GM18907 (cell line): ENCODE measurements around the gene PSTPIP2.
"Not testable (repeated sequence)": the region's sequence is repeated elsewhere in the genome, so short reads cannot be mapped to it uniquely, and the experiment has no call there.

Experiments used
- ATAC-seq: cut with Tn5 transposase; IDR thresholded peaks from one replicate; pipeline ENCODE4 v1.9.1; 2021; ENCODE audit warnings: mild to moderate bottlenecking, moderate library complexity; ENCODE audit not compliant: unreplicated experiment

Gene PSTPIP2, protein sequence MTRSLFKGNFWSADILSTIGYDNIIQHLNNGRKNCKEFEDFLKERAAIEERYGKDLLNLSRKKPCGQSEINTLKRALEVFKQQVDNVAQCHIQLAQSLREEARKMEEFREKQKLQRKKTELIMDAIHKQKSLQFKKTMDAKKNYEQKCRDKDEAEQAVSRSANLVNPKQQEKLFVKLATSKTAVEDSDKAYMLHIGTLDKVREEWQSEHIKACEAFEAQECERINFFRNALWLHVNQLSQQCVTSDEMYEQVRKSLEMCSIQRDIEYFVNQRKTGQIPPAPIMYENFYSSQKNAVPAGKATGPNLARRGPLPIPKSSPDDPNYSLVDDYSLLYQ

DNA sequence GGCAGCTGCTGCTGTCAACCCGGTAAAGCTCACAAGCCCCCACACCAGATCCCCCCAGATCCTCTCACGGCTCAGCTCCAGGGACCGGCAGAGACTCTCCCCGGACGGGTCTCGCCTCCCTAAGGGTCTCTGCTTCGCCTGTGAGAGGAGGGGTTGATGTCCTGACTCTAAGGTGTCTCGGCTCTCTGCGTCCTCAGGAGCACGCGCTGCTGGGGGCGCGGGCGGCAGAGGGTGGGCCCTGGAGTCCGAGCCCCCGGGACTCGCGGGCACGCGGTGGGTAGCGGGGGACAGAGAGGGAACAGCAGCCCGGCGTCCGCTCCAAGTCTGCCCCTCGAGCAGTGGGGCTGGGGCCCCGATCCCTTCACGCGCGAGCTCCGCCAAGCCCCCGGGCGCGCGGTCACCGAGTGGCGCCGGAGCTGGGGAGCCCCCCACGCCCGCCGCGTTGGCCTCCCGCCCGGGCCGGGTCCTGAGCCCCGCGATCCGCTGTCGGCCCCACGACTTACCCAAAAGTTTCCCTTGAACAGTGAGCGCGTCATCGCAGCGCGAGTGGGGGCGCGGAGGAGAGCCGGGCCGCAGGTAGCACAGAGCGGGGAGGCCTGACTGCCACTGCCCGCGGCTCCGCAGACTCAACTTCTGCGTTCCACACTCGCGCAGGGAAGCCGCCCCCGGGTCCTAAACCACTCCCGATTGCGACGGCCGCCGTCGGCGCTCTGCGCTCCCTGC, at the start of gene PSTPIP2:
Gene PSTPIP2 (minus strand): TSS at position 608 of the 723 bp plus-strand sequence. CDS start 72 bp downstream, at position 536.
- peak; percentile 70 for ATAC-seq

DNA sequence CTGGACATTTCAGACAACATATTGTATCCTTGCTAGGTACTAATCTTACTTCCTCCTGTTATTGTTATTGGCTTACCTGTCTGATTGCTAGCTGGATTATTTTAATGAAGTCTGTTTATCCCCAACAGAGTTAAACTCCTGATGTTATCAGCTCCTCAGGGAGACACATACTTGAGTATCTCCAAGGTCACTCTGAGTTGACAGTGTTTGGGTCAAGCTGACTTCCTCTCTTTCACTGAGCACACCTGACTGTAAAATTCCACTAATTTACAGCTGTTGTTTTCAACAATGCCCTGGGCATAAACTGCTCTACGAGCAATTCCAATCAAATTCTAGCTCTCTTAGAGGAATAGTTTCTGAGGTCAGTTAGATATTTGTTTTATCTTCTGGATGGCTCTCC, 41.7 kb upstream of the PSTPIP2 start:
- no peak for ATAC-seq

DNA sequence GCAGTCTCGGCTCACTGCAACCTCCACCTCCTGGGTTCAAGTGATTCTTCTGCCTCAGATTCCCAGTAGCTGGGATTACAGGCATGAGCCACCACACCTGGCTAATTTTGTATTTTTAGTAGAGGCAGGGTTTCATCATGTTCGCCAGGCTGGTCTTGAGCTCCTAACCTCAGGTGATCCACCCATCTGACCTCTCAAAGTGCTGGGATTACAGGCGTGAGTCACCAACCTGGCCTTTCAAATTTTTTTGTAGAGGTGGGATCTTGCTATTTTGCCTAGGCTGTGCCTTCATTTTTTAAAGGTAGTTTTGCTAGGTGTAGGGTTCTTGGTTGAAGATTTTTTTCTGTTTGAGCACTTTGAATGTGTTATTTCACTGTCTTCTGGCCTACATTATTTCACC, 38.3 kb upstream of the PSTPIP2 start:
- no peak for ATAC-seq

DNA sequence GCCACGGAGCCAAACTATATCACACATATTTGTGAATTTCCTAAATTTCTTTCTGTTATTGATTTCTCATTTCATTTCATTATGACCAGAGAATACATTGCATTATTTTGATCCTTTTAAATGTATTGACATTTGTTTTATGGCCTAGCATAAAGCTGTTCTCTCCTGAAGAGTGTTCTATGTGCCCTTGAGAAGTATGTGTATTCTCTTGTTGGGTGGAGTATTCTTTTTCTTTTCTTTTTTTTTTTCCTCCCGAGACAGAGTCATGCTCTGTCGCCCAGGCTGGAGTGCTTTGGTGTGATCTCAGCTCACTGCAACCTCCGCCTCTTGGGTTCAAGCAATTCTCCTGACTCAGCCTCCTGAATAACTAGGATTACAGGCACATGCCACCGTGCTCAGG, 37.3 kb upstream of the PSTPIP2 start:
- ATAC-seq, result no peak

DNA sequence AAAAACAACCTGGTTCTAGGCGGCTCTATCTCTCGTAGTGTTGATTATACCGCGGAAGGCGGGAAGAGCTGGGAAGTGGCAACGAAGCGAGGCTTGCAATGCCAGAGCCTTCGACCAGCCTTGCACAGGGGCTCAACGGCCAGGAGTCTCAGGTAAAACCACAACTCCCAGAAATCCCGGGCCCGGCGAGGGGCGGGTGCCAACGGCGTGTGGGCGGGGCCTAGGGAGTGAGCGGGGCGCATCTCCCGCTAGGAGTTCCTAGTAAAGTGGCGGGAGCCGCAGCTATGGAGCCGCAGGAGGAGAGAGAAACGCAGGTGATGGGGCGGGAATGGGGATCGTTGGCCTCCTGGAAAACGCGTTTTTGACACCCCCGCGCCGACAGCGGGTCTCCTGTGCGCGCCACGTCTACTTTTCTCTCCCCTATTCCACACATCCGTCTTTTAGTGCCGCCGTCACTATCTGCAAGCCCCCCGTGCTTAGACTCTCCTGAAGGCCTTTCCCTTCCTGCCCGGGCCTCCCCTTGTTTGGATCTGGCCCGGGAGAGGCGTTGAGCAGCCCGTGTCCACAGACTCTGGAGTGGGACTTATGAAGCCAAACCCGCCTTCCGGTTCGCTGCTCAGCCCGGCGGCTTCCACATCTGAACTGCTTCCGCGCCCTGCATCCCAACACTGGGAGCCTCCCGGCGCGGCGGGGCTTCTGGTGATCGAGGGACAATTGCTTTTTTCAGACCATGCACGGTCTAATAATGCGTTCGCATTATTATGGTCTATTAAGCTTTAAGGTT, 32.3 kb upstream of the PSTPIP2 start, which contains the start of gene HAUS1:
Gene HAUS1 (plus strand): TSS at position 258 of the 784 bp plus-strand sequence. CDS start 27 bp downstream, at position 285.
- ATAC-seq, result peak; percentile 88

DNA sequence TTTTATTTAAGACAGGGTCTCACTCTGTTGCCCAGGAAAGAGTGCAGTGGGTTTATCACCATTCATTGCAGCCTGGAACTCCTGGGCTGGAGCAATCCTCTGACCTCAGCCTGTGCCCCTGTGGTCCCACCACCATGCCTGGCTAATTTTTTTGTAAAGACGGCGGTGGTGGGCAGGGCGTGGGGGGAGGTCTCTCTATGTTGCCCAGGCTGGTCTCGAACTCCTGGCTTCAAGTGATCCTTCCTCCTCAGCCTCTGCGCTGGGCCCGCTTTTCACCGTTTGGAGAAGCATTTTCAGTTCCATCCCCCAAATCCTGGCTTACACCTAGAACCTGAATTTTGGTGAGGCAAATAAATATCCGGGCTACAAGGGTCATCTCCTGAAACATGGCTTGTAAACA, 27.4 kb upstream of the PSTPIP2 start:
- ATAC-seq, result no peak

DNA sequence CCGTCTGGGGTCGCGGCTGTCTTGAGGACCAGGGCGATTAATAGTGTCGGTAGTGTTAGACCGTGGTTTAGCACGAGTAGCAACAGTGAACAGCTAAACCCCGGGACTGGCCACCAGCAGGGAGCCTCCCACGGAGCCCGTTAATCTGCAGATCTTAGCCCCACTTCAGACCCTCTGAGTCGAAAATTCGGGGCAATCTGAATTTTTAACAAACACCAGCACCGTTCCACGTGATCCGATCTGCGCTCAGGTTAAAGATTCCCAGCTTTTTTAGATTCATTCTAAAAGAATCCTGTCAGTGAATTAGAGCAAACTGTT, 26.5 kb upstream of the PSTPIP2 start:
- no peak for ATAC-seq

DNA sequence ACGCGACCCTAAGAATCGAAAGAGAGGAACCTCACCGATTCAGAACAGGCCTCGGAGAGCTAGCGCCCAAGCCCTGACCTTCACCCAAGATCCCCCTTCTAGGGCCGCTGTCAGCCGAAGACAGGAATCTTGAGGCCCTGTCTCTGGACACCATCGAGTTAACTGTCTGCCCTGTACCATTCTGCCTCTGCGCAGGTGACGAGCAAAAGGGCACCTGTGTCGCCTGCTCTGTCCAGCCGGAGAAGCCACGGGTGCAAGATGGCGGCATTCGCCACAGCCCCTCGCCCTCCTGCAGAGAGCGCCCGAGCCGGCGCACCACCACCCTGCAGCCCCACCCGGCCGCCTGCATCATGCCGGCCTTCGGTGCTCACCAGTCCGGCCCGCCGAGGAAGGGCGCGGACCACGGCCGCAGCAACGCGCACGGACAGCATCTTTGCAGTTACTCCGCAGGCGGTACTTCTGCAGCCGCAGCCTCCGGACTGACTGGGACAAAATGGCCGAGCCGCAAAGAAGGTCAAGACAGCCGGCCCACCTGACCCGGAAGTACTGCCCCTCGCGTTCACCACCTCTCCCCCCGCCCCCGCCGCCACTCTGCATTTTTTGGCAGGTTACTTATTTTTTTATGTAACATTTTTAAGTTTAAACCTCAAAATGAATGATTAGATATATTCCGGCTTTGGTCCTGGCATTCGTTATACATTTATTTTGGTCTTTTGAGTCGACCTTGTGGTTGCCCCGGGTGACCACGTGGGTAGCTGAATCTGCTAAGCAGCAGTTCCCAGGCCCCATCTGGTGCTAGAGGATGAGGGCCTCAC, 25.9 kb upstream of the PSTPIP2 start, which contains the start of gene ATP5F1A:
Gene ATP5F1A (minus strand): TSS at position 496 of the 815 bp plus-strand sequence. CDS start 65 bp downstream, at position 431.
- peak; percentile 87 for ATAC-seq

DNA sequence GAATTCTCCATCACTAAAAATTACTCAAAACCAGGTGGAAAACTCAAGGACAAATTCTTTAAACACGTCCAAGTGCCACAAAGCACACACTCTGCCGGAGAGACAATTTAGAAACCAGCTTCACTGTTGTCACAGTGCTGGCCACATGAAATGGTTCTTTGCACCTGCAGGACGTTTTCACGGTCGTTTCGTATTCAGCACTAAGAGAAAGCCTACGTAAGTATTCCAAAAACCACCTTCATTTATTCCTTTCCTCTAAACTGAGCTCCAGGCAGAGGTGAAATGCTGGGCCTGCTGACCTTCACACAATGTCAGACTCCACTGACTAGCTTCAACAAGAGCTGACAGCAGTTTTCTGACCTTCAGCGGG, 25.4 kb upstream of the PSTPIP2 start:
- peak; percentile 27 for ATAC-seq

DNA sequence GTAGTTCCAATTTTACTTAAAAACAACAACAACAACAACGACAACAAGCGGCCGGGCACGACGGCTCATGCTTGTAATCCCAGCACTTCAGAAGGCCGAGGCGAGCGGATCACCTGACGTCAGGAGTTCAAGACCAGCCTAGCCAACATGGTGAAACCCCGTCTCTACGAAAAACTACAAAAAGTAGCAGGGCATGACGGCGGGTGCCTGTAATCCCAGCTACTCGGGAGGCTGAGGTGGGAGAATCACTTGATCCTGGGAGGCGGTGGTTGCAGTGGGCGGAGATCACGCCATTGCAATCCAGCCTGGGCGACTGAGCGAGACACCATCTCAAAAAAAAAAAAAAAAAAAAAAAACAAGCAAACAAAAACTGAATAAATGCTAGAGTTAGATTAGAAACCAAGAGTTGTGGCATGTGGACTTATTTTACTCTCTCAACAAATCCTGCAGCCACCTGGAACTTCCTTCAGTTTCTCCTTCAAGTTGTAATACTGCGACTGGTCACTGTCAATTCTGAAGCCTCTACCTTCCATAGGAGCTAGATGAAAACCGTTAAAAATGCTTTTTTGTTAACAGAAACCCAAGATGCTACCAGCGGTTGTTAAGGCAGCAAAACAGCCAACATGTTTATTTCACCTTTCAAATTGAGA, 24.7 kb upstream of the PSTPIP2 start:
- ATAC-seq, result no peak

DNA sequence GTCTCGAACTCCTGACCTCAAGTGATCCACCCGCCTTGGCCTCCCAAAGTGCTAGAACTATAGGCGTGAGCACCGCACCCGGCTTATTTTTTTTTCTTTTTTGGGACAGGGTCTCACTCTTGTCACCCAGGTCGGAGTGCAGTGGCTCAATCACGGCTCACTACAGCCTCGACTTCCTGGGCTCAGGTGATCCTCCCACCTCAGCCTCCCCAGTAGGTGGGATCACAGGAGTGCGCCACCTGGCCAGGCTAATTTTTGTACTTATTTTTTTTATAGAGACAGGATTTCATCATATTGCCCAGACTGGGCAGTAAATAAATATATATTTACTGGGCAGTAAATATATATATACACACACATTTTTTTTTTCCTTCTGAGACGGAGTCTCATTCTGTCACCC, 23.5 kb upstream of the PSTPIP2 start:
- no peak for ATAC-seq

DNA sequence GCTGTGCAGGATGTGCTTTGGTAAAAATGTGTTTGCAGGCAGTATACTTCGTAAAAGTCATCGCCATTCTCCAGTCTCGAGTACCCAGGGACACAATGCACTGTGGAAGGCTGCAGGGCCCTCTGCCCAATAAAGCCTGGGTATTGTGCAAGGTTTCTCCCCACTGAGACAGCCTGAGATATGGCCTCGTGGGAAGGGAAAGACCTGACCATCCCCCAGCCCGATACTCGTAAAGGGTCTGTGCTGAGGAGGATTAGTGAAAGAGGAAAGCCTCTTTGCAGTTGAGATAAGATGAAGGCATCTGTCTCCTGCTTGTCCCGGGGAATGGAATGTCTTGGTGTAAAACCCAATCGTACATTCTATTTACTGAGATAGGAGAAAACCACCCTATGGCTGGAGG, 16.4 kb upstream of the PSTPIP2 start:
- not testable (repeated sequence) for ATAC-seq

DNA sequence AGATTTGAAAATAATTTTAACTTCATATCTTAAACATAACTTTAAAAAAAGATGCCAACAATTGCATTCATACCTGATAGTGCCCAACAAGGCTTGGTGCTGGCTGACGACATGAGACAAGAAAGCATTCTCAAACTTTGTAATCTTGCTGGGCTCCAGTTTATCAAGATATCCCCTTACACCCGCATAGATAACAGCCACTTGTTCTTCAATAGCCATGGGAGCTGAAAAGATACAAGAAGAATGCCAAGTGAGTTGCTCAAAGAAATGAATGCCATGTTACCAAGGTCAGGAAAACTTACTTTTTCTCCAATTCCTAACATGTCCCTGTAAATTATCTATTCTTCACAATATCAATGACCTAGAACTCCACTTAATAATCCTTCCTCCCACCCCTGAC, 12.4 kb upstream of the PSTPIP2 start:
- no peak for ATAC-seq

DNA sequence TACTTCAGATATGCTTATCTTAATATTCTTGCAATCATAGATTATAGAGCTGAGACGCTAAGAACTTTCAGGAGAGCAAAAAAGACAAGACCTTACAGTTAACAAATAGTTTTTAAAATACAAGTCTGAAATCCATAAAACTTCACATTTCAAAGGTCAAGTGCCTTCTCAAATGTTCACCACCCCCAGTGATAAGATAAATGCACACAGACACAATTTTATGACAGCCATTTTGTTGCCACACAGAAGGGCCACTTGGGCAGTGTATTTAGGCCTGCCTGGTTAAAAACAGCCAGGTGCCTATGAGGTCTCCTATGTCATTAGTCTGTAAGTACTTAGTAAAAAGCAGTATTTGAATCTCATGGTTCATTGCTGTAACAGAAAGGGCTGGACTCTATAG, 8.1 kb upstream of the PSTPIP2 start:
- no peak for ATAC-seq

DNA sequence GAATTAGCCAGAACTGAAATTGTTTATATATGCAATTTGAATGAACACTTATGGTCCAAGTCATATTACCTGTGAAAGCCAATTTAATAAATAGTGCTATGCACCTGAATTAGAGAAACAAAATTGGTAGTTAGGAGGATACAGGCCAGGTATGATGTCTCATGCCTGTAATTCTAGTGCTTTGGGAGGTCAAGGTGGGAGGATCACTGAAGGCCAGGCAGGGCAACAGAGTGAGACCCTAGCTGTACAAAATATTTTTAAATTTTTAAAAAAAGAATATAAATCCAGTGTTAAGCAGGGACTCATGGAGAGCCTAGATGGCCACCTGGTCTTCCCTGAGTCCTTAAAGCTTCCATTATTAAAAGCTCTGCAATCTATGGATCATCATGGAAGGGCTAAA, 7.3 kb upstream of the PSTPIP2 start:
- no peak for ATAC-seq

DNA sequence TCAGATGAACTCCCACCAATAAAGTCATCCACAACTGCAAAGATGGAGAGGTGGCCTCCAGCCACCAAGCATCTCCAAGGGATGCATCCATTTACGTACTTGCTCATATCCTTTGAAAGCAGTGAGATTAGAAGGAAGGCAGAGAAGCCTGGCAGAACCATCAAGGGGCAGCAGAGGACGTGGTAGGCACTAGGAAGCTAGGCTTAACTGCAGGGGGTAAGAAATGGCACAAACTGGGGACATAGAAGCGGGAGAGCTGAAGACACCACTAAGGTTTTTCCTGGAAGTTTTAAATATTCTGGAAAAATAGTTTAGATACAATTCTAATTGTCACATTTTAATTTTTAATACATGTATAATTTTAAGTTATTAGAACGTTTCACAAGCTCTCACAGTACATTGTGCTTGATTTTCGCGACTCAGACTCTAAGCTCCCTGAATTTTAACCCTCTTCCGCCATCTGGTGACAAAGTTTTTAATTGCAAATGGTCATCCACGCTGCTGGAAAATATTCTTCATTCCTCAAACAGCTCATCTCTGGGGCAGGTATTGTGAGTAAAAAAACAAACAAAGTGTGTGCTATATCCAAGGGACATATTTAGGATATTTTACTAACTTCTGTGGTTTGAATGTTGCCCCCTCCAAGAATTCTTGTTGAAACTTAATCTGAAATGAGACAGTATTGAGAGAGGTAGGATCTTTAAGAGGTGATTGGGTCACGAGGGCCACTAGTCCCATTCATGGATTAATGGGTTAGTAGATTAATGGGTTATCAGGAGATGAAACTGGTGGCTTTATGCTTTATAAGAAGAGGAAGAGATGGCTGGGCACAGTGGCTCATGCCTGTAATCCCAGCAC, 1.6 kb upstream of the PSTPIP2 start:
- ATAC-seq, result no peak

DNA sequence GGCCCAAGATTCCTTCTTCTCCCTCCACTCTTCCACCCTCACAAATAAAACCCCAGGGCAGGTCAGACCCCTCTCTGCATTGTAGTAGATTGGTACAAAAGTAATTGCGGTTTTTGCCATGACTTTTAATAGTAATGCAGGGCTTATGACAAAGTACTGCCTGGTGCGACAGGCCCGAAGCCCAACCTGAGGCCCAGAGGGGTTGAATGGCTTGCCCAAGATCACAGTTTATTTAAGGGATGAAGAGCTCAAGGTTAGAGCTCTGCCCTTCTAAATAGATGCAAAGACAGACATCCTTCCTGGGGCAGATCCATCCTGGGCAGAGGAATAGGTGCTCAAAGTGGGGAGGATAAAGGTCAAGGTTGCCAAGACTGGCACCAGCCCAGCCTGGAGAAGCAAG, 899 bp upstream of the PSTPIP2 start:
- ATAC-seq, result no peak

DNA sequence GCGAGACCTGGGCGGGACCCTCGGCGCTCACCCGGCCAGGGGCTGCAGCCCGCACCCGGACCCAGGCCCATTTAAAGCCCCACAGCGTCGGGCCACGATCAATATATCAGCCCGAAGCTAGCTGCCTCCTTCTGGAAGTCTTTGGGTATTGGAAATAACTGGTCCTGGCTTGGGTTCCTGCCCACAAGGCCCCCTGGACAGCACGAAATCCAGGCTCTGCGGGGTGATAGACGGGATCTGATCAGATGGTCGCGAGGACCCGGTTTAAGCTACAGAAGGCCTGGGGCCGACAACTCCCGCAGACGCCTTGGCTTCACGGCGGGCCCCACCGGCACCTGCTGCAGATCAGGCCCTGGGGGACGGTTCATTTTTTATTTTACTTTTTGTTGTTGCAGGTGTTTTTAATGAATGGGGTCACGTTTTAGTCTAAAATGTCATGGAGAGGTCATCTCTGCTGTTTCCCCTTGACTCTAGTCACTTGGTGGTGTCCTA, 362 bp upstream of the PSTPIP2 start:
- ATAC-seq, result no peak
